Activated T-cell treated with anti-CD3 and anti-CD28 coated beads for 24 hours (primary cell): ENCODE data around the gene AEN.
"Not testable (repeated sequence)": the region's sequence is repeated elsewhere in the genome, so short reads cannot be mapped to it uniquely, and the experiment has no call there.

Experiments
- DNase-seq: peaks from one replicate; pipeline ENCODE4 v3.0.0-alpha.2; 2020; ENCODE audit warnings: low read depth

The AEN gene

GRCh38 chr15:88631464-88632028, 10.4 kb downstream of the AEN start:
- no peak for DNase-seq

- DNase-seq: not testable (repeated sequence)
Observed at GRCh38 chr15:88632797-88633196, 11.7 kb downstream of the AEN start.

GRCh38 chr15:88634449-88634848, 13.3 kb downstream of the AEN start:
- DNase-seq: no peak

GRCh38 chr15:88635318-88635717, 14.2 kb downstream of the AEN start:
- DNase-seq: no peak

GRCh38 chr15:88636050-88636449, 14.9 kb downstream of the AEN start:
- no peak for DNase-seq

- no peak for DNase-seq
Observed at GRCh38 chr15:88636654-88637053, 15.5 kb downstream of the AEN start.

- DNase-seq: no peak
Observed at GRCh38 chr15:88637436-88637835, 16.3 kb downstream of the AEN start.

GRCh38 chr15:88637841-88638625, 16.9 kb downstream of the AEN start:
- DNase-seq: no peak

GRCh38 chr15:88638626-88639372, 17.7 kb downstream of the AEN start, which contains the start of gene ISG20:
ISG20 (plus strand) TSS chr15:88639016; CDS start chr15:88639367, 351 bp downstream.
- DNase-seq: peak; percentile 92

- no peak for DNase-seq
Observed at GRCh38 chr15:88641959-88642452, 20.9 kb downstream of the AEN start.

- DNase-seq: not testable (repeated sequence)
Observed at GRCh38 chr15:88642514-88642913, 21.4 kb downstream of the AEN start.

GRCh38 chr15:88644741-88645140, 23.6 kb downstream of the AEN start:
- DNase-seq: no peak

GRCh38 chr15:88645171-88646087, 24.3 kb downstream of the AEN start:
- DNase-seq: no peak

GRCh38 chr15:88646088-88646405, 24.9 kb downstream of the AEN start:
- DNase-seq: no peak

GRCh38 chr15:88646951-88647350, 25.8 kb downstream of the AEN start:
- no peak for DNase-seq

- DNase-seq: no peak
Observed at GRCh38 chr15:88647351-88648105, 26.4 kb downstream of the AEN start.

GRCh38 chr15:88648357-88649214, 27.4 kb downstream of the AEN start:
- no peak for DNase-seq

- DNase-seq: peak; percentile 70
Observed at GRCh38 chr15:88649286-88649733, 28.2 kb downstream of the AEN start.

GRCh38 chr15:88649753-88650551, 28.8 kb downstream of the AEN start:
- DNase-seq: no peak
